ENCODE results near the gene RNLS.

The RNLS gene

DNA sequence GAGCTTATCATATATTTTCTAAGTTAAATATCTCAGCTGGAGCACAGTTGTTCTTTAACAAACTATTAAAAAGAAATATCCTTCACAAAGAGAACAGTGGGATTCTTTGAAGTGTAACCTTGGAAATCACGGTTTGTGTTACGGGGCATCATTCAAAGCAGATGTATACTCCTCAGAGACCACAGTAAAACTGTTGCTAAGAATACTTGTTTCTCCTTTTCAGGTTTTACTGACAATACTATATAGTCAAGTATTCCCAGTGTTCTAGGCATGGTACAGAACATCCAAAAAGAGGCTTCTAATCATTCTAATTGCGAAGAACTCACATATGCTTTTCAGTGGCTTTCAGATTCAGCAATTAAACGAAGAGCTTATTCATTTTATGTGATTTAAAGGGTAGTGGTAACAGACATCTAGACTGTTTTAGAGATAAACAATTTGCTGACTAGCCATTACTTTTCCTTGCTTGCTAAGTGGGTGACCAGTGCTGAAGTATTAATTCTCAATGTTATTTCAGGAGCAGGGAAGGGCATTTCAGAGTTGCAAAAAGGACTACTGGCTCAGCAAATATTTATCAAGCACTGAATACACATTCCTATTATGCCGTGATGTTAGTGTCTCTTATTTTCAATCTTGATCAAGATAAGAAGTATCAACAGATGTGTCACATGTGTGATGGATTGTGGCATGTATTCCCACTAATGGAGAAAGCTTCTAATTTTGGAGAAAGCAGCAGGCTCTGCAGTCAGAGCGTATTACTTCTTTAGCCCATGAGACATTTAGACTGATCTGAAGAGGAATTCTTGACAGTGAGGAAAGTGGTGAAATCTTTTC lies 236.8 kb downstream of the RNLS start:
- Histone ChIP-seq H3K79me2 (no peaks in the 10 kb centered on the region), H3K4me3 (ENCODE audit: low read depth, low read length) (no peak overlapping the region), H3K4me2 (ENCODE audit: low read length) (no peak overlapping the region), H3K4me1 (peaks cover 3% of the 10 kb centered on the region), H3K9ac (no peak overlapping the region), H3K27ac (no peak overlapping the region), H2AFZ (no peak overlapping the region), H3K9me3 (ENCODE audit: control insufficient read depth, low read length) (no peaks in the 10 kb centered on the region), H3K27me3 (ENCODE audit: control insufficient read depth, insufficient read depth, low read length) (no peaks in the 10 kb centered on the region), H3K36me3 (ENCODE audit: control insufficient read depth, insufficient read depth, low read length) (no peaks in the 10 kb centered on the region)
- TF ChIP-seq, protein P1, sequence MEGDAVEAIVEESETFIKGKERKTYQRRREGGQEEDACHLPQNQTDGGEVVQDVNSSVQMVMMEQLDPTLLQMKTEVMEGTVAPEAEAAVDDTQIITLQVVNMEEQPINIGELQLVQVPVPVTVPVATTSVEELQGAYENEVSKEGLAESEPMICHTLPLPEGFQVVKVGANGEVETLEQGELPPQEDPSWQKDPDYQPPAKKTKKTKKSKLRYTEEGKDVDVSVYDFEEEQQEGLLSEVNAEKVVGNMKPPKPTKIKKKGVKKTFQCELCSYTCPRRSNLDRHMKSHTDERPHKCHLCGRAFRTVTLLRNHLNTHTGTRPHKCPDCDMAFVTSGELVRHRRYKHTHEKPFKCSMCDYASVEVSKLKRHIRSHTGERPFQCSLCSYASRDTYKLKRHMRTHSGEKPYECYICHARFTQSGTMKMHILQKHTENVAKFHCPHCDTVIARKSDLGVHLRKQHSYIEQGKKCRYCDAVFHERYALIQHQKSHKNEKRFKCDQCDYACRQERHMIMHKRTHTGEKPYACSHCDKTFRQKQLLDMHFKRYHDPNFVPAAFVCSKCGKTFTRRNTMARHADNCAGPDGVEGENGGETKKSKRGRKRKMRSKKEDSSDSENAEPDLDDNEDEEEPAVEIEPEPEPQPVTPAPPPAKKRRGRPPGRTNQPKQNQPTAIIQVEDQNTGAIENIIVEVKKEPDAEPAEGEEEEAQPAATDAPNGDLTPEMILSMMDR (IDR thresholded peaks at IDR 0.05): no peak

DNA sequence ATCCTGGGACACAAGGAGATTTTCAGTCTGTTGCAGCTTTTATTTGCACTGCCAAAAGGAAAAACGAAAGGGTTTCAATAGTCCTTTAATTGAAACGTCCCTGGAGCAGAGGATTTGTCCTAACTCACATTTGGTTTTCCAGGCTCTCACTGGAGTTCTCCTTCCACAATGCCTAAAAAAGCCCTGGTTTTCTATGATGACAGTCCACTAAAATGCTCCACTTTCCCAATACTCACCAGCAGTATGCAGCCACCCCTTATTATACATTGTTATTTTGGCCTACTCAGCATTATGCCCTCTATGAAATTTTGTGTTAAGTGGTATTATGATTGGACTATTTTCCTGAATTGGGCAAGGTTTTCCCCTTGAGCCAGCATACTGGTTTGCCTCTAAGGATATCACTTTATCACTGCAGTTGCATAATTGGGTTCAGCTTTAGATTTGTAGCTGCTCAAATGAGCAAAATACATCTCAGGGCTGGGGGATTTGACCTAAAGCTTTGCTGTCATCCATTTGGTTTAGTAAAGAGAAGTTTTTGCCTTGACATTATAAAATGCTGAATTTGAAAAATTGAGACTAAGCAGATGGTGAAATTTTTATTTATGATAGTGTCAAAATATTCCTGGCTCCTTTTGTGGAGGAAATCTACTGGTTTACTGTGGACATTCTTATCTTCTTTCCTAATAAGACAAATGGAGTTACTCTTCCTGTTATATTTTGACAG lies 239.2 kb downstream of the RNLS start:
- Histone ChIP-seq H2AFZ (no peak overlapping the region), H3K79me2 (no peaks in the 10 kb centered on the region), H3K4me3 (ENCODE audit: low read depth, low read length) (no peak overlapping the region), H3K4me1 (peaks cover 3% of the 10 kb centered on the region), H3K36me3 (ENCODE audit: control insufficient read depth, insufficient read depth, low read length) (no peaks in the 10 kb centered on the region), H3K27ac (no peak overlapping the region), H3K27me3 (ENCODE audit: control insufficient read depth, insufficient read depth, low read length) (no peaks in the 10 kb centered on the region), H3K4me2 (ENCODE audit: low read length) (no peak overlapping the region), H3K9me3 (ENCODE audit: control insufficient read depth, low read length) (no peaks in the 10 kb centered on the region), H3K9ac (no peak overlapping the region)
- TF ChIP-seq, protein P1 (IDR thresholded peaks at IDR 0.05): no peak

DNA sequence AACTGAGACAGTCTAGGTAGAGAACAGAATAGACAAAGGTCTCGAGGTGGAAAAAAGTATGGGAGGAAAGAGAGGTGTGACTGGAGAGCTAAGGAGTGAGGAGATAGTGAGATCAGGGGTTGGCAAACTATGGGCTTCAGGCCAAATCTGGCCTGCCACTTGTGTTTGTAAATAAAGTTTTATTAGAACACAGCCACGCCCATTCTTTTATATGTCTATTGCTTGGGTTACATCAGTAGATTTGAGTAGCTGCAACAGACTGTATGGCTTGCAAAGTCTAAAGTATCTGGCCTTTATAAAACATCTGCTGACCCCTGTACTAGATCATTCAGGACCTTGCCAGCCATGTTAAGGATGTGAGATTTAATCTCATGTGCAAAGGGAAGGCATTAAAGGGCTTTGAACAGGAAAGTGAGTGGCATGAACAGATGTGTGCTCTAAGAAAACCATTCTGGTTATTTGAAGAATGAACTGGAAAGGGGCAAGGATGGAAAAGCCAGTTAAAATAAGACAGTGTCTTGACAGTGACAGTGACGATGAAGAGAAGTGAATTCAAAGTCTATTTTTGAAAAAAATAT lies 240.3 kb downstream of the RNLS start:
- H3K79me2 ChIP-seq: no peaks in the 10 kb centered on the region
- H3K4me2 ChIP-seq (ENCODE audit: low read length): no peak overlapping the region
- no peak overlapping the region for H3K27ac ChIP-seq
- no peaks in the 10 kb centered on the region for H3K27me3 ChIP-seq (ENCODE audit: control insufficient read depth, insufficient read depth, low read length)
- peaks cover 3% of the 10 kb centered on the region for H3K4me1 ChIP-seq
- H3K9ac ChIP-seq: no peak overlapping the region
- H3K9me3 ChIP-seq (ENCODE audit: control insufficient read depth, low read length): no peaks in the 10 kb centered on the region
- TF ChIP-seq, protein P1 (IDR thresholded peaks at IDR 0.05): no peak
- no peak overlapping the region for H3K4me3 ChIP-seq (ENCODE audit: low read depth, low read length)
- no peaks in the 10 kb centered on the region for H3K36me3 ChIP-seq (ENCODE audit: control insufficient read depth, insufficient read depth, low read length)
- no peak overlapping the region for H2AFZ ChIP-seq

DNA sequence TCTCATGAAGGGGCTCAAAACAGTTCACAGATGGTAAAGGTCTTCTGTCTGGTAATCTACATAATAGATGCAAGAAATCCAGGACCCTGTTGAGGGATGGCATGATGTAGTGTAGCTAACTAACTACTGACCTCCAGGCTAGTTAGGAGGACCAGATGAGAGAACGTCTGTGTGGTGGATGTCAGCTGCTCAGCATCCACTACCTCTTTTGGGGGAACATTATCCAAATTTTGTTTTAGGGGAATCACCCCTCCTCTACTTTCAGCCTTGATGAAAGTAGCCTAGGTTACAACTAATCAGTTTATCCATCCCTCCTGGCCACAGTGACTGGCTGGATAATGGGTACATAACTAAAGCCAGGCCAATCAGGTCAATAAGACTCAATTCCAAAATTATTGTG lies 246.0 kb downstream of the RNLS start:
- no peaks in the 10 kb centered on the region for H3K27me3 ChIP-seq (ENCODE audit: control insufficient read depth, insufficient read depth, low read length)
- H3K9ac ChIP-seq: no peak overlapping the region
- H3K4me2 ChIP-seq (ENCODE audit: low read length): no peak overlapping the region
- H3K36me3 ChIP-seq (ENCODE audit: control insufficient read depth, insufficient read depth, low read length): no peaks in the 10 kb centered on the region
- H3K4me1 ChIP-seq: no peaks in the 10 kb centered on the region
- H3K4me3 ChIP-seq (ENCODE audit: low read depth, low read length): no peak overlapping the region
- TF ChIP-seq, protein P1 (IDR thresholded peaks at IDR 0.05): no peak
- no peak overlapping the region for H3K27ac ChIP-seq
- no peaks in the 10 kb centered on the region for H3K79me2 ChIP-seq
- no peaks in the 10 kb centered on the region for H3K9me3 ChIP-seq (ENCODE audit: control insufficient read depth, low read length)
- H2AFZ ChIP-seq: no peak overlapping the region
